KMS-11 (cell line): ENCODE data around the gene LARP4B.

Source experiments
- H2AFZ ChIP-seq: fragments of 200-600 bp; sonication (generic); 2 replicates; pipeline ENCODE4 v1.6.1; 2016; ENCODE audit warnings: antibody characterized with exemption, mixed run types, low read depth
- H3K27ac ChIP-seq: fragments of 200-600 bp; sonication (generic); 2 replicates; pipeline ENCODE4 v1.6.1; 2016; ENCODE audit warnings: mild to moderate bottlenecking, mixed run types
- H3K27me3 ChIP-seq: fragments of 200-600 bp; sonication (generic); 2 replicates; pipeline ENCODE4 v1.6.1; 2017; ENCODE audit warnings: mild to moderate bottlenecking, low read depth, mixed run types, moderate library complexity; ENCODE audit not compliant: insufficient read depth
- H3K36me3 ChIP-seq: fragments of 200-600 bp; sonication (generic); 2 replicates; pipeline ENCODE4 v1.6.1; 2017; ENCODE audit warnings: mild to moderate bottlenecking, mixed run types; ENCODE audit not compliant: insufficient read depth
- H3K4me1 ChIP-seq: fragments of 200-600 bp; sonication (generic); 2 replicates; pipeline ENCODE4 v1.6.1; 2016; ENCODE audit warnings: mild to moderate bottlenecking, low read depth, mixed run types; ENCODE audit not compliant: poor library complexity, severe bottlenecking
- H3K4me2 ChIP-seq: fragments of 200-600 bp; sonication (generic); 2 replicates; pipeline ENCODE4 v1.7.0; 2016; ENCODE audit warnings: mild to moderate bottlenecking, mixed run types
- H3K4me3 ChIP-seq: fragments of 200-600 bp; sonication (generic); IDR thresholded peaks from 2 replicates; pipeline ENCODE4 v1.6.1; 2017; ENCODE audit warnings: low read depth, low read length, mixed read lengths; ENCODE audit not compliant: insufficient read depth
- H3K79me2 ChIP-seq: fragments of 200-600 bp; sonication (generic); 2 replicates; pipeline ENCODE4 v1.6.1; 2016; ENCODE audit warnings: low read depth, mixed run types; ENCODE audit not compliant: insufficient read depth
- H3K9ac ChIP-seq: fragments of 200-600 bp; sonication (generic); 2 replicates; pipeline ENCODE4 v1.6.1; 2016; ENCODE audit warnings: mild to moderate bottlenecking, mixed run types
- H4K20me1 ChIP-seq: fragments of 200-600 bp; sonication (generic); 2 replicates; pipeline ENCODE4 v1.6.1; 2016; ENCODE audit warnings: mild to moderate bottlenecking, mixed run types; ENCODE audit not compliant: insufficient read depth
- CTCF ChIP-seq: fragments of 200-600 bp; sonication (generic); conservative IDR thresholded peaks from 2 replicates; pipeline ENCODE4 v1.6.1; 2017; ENCODE audit warnings: low read depth, mild to moderate bottlenecking, antibody characterized with exemption, low read length, moderate library complexity, mixed read lengths

LARP4B gene

GRCh38 chr10:784403-785088 is 147.0 kb downstream of the LARP4B start:
- Histone ChIP-seq H3K4me1 (no peaks in the 10 kb centered on the region), H3K27ac (no peak overlapping the region), H3K4me2 (no peak overlapping the region), H3K9ac (no peak overlapping the region), H3K79me2 (no peaks in the 10 kb centered on the region), H2AFZ (no peak overlapping the region), H4K20me1 (no peaks in the 10 kb centered on the region), H3K27me3 (no peaks in the 10 kb centered on the region), H3K36me3 (no peaks in the 10 kb centered on the region), H3K4me3 (no peak overlapping the region)
- TF ChIP-seq CTCF, result no peak

- TF ChIP-seq CTCF, result no peak
- no peak overlapping the region for H3K4me3 ChIP-seq
- H3K27me3 ChIP-seq, result no peaks in the 10 kb centered on the region
- H3K79me2 ChIP-seq, result no peaks in the 10 kb centered on the region
- no peak overlapping the region for H3K4me2 ChIP-seq
- H4K20me1 ChIP-seq, result no peaks in the 10 kb centered on the region
- H3K27ac ChIP-seq, result no peak overlapping the region
- no peaks in the 10 kb centered on the region for H3K4me1 ChIP-seq
- H3K9ac ChIP-seq, result no peak overlapping the region
- H2AFZ ChIP-seq, result no peak overlapping the region
- no peaks in the 10 kb centered on the region for H3K36me3 ChIP-seq
Observed at GRCh38 chr10:782751-783648, 148.5 kb downstream of the LARP4B start.

GRCh38 chr10:780536-781524 is 150.7 kb downstream of the LARP4B start:
- TF ChIP-seq CTCF, result no peak
- Histone ChIP-seq H3K36me3 (no peaks in the 10 kb centered on the region), H3K4me1 (no peaks in the 10 kb centered on the region), H4K20me1 (no peaks in the 10 kb centered on the region), H3K79me2 (no peaks in the 10 kb centered on the region), H3K4me3 (no peak overlapping the region), H3K9ac (no peak overlapping the region), H2AFZ (no peak overlapping the region), H3K4me2 (no peak overlapping the region), H3K27me3 (no peaks in the 10 kb centered on the region), H3K27ac (no peak overlapping the region)

GRCh38 chr10:778626-779330 is 152.7 kb downstream of the LARP4B start:
- Histone ChIP-seq H2AFZ (no peak overlapping the region), H3K4me1 (no peaks in the 10 kb centered on the region), H3K27me3 (no peaks in the 10 kb centered on the region), H3K79me2 (no peaks in the 10 kb centered on the region), H4K20me1 (no peaks in the 10 kb centered on the region), H3K9ac (no peak overlapping the region), H3K27ac (no peak overlapping the region), H3K36me3 (no peaks in the 10 kb centered on the region), H3K4me3 (no peak overlapping the region), H3K4me2 (no peak overlapping the region)
- no peak for TF ChIP-seq CTCF
